Stimulated activated CD4-positive, alpha-beta T cell treated with anti-CD3 and anti-CD28 coated beads, Interleukin-2, amount 100 ng/mL, for 4 hours (primary cell): ENCODE data around the gene OPCML.

Experiments used
- DNase-seq: peaks from one replicate; pipeline ENCODE4 v3.0.0-alpha.2; 2020; ENCODE audit warnings: low read depth

Gene OPCML

DNA sequence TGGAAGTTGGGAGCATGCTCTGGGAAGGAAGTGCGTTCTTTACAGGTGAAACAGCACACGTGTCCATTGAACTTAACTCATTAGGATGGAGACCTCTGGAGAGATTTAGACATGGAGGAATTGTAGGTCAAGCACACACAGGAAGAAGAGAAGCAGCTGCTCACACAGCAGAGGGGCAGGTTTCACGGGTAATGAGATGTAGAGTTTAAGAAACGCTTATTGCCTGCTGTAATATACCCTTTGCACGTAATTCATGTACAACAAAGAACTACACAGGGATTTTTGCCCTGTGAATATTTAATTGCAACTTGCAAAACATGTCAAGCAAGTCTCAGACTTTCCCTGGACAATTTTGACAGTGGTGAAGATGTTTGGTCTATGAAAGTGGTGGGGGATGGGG, 508.0 kb downstream of the OPCML start:
- DNase-seq, result no peak

DNA sequence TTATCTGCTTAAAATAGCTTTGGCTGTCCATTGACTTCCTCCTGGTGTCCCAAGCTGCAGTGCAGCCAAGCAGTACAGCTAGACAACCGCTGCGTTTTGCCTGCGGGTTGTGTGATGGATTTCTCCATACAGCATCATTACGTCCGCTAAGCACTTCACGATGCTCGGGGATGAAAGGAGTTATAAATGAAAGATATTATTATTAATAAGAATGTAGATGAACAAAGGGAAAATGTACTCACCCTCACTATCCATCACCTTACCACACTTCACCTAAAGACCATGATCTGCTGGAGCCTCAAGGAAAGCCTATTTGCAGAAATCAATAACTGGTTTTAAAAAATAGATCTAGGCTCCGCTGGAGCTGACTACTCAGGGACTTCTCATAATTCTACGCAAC, 509.1 kb downstream of the OPCML start:
- no peak for DNase-seq

DNA sequence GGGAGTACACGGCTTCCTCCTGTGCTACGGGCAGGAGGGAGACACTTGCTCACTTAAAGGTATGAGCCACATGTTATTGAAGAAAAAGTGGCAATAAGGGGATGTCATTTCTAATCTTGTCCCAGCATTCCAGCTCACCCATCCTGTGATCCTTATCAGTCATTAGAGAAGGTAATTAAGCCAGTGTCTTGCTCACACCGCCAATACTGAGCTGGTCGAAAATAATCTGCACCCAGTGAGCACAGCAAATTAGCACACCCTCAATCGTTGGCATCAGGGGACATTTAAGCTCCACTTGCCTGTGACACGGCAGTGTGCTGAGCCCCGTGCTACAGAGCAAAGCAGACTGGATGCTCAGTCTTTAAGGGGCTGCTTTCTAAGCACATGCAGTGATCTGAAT, 510.7 kb downstream of the OPCML start:
- DNase-seq, result no peak

DNA sequence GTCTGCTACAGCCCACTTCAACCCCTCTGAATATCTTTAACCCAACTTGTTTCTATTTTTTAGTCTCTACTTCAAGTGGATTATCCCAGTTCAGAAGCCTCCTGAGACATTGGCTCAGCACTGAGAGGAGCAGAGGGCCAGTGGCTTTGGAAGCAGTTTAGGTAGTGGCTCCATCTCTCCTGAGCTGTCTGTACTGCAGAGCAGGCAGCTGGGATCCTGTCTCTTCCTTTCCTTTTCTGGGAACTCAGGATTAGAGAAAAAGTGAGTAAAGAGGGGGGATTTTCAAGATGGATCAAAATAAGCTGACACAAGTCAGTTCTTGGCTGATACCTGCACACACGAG, 512.0 kb downstream of the OPCML start:
- DNase-seq, result no peak

DNA sequence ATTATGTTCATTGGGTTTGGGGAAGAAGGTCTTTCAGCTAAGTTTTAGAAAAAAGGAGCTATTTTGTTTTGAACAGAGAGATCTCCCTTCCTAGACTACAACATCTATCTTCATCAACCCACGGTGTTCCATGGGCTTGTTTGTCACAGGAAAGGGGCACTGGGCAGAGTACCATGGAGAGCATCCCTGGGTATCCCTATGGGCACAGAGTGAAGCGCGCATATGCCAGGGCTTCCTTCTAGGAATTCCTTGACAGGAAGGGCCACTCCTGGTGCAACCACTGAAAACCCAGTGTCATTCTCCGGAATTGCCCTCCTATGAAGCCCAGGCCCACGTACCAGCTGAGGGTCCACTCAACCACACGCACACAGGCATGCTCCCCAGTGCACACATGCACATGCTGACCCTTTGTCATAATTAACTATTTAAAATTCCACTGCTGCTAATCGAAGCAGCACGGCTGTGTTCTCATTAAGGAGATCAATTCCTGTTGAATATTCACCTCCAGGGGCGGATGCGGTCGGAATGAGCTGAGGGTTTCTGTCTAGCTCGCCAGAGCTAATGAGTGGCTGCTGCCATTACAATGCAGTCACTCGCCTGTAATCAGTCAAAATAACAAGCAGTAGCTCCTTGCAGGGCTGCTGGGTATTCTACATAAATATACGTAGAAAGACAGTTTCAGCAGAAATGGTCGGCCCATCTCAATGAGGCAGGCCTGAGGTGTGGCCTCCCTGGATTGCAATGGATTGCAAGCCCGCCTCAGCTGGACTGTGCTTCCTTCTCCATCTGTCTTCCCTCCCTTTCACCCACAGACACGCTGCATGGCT, 512.5 kb downstream of the OPCML start:
- no peak for DNase-seq

DNA sequence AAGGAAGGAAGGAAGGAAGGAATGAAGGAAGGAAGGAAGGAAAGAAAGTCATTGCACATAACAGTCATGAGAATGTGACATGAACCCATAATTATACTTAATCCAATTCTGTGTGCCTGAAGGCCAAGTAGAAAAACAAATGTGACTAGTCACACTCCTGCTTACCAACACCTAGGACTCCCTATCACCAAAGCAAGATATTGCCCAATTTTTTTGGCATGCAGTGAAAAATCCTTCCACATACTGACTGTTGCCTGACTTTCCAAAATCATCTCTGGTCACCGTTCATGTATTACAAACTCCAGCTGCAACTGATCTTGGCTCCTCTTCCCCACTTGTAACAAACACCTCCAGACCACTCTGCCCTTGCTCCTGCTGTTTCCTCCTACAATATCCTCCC, 516.8 kb downstream of the OPCML start:
- no peak for DNase-seq

DNA sequence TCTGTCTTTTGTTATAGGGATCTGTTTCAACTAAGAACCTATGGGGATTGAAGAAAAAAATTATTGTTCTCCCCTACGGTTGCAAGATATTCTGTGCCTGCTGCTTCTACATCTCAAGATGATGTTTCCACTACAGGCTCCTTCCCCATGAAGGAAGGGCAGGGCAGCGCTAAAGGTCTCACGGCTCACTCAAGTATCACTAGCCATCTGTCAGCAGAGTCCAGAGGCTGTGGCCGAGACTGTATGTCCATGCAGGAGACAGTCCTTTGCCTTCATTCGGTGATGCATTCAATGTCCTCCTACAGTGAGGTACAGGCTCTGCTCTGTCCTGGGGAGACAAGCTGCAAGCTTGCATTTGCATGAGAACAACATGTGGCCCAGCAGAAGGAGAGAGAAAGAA, 518.0 kb downstream of the OPCML start:
- DNase-seq, result no peak

DNA sequence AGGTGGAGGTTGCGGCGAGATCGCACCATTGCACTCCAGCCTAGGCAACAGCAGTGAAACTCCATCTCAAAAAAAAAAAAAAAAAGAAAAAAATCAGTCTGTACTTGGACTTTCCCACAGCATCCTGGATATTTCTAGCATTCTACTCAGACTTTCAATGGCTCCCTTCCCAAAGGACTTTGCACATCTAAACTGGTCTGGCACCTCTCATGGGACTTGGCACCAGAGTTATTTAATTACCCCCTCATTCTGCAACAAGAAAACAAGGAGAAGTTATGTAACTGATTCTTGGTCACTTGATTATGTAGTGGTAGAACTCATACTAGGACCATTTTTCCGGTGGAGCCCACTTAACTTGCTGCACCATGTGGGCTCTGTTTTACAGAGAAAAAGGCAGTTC, 519.5 kb downstream of the OPCML start:
- DNase-seq, result no peak

DNA sequence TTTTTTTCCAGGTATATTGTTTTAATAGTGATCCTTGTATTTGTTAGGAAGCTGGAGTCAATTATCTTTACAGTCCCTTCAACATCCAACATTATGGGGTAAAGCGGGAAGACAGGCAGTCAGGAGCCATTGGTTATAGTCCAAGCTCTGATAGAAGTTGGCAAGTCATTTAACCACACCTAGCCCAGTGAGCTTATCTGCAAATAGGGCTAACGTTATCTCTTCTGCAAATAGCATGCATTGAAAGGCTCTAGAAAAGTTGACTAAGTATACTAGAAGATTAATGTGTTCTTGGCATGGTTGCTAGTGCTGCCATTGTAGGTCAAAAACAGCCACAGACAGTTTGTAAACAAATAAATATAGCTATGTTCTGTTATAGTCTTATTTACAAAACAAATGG, 520.7 kb downstream of the OPCML start:
- DNase-seq, result no peak

DNA sequence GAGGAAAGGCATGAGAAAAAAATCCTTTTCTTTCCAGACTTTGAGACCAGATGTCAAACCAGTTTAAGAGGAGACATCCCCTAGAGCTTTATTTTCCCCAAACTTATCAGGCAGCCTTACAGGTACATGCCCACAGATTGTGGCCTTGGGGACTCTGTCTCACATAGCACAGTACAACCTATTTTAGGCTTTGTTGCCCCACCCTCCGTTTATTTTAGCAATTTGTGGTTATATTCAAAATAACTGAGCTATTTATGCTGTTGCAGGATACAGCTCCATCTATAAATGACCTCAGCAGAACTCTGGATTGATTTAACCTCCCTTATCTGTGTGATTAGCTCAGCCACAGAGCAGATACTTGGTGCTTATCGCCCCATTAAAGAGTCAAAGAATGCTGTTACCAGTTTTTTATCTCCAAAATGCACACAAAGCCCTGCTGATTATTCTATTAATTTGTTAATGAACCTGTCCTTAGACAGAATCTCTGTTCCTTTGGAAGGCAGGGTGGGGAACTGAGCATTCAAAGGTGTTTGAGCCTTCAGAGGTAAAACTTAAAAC, 525.2 kb downstream of the OPCML start:
- no peak for DNase-seq

DNA sequence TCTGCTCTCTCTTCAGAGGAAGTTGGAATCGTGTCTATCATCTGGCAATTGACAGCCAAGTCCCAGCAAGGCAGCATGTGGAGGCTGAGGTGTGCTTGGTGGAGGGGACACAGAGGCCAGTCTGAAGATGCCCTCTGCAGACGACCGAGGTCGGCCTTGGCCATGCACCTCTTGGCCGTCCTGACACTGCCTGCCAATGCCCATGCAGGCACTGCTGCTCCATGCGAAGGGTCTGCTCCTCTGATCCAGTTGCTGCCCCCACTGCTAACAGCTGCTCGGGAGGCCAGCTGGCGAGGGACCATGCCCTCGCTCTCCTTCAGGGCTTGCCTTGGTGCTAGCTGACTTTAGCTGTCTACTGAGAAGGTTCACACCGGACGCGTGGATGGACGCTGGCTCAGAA, 527.9 kb downstream of the OPCML start:
- no peak for DNase-seq

DNA sequence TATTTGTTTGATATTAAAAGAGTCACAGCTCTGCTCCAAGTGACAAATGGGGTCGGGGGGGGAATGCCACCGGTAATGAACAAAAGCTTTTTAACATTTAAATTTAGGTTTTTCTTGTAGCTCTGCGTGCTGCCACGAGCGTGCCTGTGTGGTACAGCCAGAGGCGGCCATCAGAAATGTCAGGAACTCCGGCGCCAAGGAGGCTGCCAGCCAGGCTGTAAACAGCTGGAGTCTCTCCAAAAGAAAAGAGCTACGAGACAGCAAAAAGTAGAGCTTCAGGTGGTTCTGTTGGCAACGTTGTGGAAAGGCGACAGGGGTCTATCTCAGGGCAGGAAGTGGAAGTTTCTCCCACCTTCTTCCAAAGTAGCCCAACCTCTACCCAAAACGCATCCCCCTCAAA, 532.8 kb downstream of the OPCML start:
- no peak for DNase-seq

DNA sequence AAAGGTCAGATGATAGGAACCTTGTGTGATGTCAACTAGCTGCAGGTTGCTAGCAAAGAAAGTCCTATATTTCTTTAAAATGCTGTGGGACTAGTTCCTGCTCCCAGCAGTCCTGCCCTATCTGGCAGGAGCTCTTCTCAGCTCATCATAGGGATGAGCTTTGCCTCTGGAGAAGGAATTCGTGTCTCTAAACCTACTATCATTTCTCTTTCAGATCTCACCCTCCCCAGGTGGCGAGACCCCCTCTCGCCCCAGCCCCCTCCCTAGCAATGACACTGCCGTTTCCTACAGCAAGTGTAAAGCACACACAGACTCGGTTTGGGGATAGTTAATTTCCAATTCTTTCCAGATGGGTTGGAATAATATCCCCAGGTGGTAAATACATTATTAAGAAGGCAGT, 533.3 kb downstream of the OPCML start:
- DNase-seq, result no peak

DNA sequence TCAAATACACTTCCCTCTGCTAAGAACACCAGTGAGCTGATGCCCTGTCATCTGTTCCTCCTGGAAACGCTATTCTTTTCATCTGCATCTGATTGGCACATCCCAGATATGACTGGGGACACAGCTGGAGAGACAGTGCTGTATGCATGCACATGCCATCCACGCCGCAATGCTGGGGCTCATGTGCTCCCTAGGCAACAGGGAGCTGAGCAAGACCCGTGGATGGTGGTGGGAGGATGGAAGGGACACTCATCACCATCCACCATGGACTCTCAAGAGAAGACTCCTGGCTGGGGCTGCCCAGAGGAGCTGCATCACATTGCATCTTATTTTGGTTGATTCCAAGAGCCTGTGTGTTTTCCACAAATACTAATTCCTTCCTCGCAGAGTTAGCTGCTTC, 534.9 kb downstream of the OPCML start:
- no peak for DNase-seq

DNA sequence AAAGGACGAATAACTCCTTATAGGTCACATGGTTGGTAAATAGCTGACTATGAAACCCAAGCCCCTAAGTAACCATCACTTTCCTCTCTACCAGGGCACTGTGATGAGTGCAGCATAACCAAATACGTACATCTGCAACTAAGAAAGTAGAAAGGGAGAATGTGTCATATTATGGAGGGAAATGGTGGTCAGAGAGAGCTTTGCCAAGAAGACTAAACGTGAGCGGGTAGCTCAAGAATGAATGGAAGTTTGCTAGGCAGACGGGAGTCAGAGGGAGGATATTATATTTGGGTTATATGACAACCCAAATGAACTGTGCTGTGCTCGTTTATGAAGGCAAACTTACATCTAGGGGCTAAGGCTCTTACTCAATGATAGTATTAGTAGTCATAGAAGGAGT, 537.3 kb downstream of the OPCML start:
- DNase-seq, result no peak

DNA sequence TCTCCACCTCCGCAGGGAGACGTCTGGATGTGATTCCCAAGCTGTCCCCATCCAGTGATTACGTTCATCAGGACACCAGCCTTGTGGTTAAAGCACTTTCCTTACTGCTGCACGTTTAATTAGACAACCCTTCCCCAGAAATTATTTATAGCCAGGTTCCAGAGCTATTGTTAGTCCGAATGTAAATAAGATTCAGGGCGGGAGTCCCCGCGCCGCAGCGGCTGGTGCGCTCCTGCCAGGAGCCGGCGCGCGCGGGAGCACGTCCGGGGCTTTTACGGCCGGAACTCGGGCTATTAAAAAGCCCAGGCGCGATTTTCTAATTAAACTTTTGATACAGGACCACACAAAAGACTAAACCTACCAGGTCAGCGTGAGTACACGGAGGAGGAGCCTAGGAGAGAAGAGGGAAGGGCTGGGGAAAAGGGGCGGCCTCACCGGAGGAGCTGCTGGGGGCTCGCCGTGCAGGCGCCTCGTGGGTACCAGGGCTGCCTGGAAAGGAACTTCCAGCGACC, 538.3 kb downstream of the OPCML start:
- no peak for DNase-seq

DNA sequence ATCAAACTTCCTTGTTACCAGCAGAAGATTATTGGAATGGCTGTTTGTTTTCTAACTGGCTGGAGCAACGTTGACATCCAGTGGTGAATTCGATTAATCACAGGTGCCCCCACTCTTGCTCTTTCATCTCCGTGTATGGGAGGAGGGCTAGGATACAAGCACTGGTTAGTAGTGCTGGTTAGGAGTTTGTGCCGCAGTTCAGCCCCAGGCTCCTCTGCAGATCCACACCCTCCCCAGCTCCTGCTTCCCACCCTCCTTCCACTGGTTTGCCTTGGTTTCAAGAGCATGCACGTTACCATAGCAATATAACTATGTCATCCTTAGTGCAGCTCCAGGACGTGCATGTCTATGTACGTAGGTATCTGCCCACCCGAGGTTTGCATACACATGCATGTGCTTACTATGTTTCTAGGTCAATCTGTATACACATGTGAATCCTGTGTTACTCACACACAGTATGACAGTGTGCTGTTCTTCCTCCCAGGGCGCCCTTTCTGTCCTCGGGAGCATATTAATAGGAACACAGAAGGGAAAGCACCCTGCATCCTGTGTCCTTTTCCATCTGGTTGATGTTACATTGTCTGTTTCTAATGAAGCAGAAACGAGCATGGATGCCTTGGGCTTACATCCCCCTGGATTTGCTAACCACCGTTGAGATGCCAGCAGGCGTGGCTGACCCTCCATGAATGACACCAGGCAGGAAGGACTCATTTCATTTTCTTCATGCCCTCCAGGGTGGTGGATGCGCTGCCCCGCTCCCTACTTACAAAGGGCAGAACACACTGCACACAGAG, 539.3 kb downstream of the OPCML start:
- DNase-seq, result no peak

DNA sequence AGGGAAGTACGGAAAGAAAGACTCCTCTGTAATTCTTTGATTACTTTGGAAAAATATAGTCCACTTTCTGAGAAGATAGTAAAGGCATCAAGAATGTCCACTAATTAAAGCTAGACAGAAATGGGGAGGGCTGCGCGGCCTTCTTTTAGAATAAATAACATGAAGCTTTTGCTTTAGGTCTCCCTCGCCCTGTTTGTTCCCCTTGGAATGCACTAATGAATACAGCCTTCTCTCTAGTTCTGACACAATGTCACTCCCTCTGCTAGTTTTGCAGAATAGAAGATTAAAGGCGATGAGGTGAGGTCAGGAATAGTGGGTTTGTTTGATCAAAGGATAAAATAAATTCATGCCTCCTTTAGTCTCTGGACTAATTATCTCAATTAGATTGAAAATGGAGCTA, 543.9 kb downstream of the OPCML start:
- no peak for DNase-seq

DNA sequence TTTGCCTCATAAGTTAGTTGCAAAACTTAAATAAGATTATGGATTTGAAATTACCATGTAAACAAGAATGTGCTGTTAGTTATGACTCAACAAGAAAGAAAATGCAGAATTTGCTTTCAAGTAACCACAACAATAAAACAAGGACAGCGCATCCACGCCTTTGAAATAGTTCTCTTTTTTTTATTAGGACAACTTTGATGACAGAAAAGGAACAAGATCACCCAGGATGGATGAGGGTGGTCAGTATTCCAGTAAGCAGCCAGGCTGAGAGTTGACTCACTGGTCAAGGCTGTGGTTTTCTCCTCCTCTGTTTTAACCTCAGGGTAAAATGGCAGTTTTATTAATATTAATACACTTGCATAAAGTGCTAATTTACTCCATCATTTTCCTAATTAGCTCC, 544.4 kb downstream of the OPCML start:
- DNase-seq, result no peak

DNA sequence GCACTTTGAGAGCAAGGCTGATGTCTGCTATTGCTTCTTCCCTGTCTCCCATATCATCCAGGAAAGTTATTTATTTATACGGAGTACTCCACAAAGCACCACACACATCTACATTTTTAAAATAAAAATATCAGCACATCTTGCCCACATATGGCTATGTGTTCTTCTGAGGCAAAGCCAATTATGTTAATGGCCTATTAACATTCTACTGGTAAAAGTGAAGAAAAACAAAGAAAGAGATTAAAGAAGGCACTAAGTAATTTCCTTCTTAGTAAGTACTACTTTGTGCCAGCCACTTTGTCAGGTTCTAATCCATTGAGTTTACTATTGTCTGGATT, 548.7 kb downstream of the OPCML start:
- no peak for DNase-seq

DNA sequence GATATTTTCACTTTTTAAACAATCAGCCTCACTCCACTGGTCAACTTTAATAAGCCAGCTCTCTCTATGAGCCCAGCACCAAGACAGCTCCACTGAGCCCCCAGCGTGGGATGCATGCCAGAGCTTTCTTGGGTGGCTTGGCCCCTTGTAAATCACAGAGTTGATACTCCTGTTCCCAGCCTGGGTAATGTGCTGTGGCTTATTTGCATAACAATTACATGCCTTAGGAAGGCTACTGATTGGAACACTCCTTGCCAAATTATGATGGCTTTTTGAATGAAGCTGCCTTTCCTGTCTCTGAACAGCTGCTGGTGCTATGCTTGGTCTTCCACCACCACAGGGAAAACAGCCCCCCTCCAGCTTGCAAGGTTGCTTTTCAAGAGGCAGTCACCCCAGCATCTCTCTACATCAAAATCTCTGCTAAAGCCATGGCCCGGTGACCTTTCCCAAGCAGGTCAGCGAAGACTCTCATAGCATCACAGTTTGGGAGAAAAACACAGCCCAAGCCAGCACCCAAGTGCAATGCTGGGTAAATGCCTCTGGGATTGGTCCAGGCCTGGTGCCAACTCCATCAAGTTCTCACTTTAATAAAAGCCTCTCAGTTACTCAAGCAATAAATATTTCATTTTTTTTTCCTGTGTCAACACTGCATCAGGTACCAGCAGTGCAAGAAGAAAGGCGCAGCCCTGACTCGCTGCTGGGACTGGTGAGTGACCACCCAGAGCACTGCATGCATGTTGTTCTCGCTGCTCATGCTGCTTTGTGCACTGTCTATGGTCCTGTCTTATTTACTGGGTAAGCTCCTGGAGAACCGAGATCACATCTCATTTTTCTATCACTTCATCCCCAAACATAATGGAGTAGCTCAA, 549.3 kb downstream of the OPCML start:
- no peak for DNase-seq
